Muscle of arm (tissue), 12 donors: ENCODE data around the gene GHRL. TPM values are rescaled to one million over a fixed set of nuclear protein-coding genes. Genes with fewer than 3 reads are reported as not detected.

Experiments
- DNase-seq: peaks from one replicate; pipeline ENCODE4 v3.0.0-alpha.2; 2013
- polyA plus RNA-seq, 12 donors: library from polyadenylated mRNA; unstranded; fragments of 120-200 nt; gene quantifications; one replicate each; pipeline ENCODE4 v1.2.1, GENCODE V29; 2013; ENCODE audit not compliant: insufficient read length in 12 of 12

GHRL gene
- polyA plus RNA-seq, 12 donors, result 0.27 to 1.8 (median 1.0) TPM; not detected in 2

DNA sequence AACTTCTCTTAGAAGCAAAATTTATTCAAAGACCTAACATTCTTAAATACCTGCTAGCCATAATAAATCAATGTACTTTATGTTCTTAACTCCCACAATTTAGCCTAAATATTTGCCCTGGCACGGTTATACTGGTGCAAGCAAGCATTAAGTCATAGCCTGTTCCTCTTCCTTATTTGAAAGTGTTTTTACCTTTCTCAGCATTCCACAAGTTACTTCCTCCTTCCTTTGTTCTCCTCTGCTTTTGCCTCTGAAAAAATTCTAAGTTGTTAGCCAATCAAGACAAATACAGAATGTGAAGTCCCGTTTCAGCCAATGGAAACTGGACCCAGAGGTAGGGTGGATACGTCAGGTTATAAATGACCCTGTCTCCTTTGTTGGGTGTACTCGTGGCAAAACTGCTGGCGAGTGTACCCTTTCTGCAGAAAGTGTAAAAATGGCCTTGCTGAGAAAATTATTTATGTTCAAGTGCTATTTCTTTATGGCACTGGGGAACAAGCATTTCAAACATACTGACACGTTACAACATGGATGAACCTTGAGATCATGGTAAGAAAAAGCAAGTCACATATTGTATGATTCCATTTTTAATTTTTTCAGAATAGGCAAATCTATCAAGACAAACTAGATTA is 47.5 kb downstream of the GHRL start:
- no peak for DNase-seq

DNA sequence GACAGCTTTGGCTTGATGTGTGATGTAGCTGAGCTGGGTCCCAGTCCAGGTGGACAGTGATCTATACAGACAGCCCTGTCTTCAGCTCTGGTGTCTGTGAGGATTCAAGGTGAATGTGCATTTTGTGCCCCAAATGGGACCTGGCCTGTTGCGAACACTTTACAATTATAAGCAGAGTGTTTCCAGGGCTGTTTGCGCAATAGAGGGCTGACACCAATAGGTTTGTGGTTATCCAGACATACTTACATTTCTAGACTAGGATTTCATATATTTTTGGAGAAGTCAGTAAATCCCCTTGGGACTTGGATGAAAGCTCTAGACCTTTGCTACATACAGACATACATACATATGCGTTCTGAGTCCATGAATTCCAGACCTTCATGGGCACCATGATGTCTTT is 48.7 kb downstream of the GHRL start:
- DNase-seq, result no peak

DNA sequence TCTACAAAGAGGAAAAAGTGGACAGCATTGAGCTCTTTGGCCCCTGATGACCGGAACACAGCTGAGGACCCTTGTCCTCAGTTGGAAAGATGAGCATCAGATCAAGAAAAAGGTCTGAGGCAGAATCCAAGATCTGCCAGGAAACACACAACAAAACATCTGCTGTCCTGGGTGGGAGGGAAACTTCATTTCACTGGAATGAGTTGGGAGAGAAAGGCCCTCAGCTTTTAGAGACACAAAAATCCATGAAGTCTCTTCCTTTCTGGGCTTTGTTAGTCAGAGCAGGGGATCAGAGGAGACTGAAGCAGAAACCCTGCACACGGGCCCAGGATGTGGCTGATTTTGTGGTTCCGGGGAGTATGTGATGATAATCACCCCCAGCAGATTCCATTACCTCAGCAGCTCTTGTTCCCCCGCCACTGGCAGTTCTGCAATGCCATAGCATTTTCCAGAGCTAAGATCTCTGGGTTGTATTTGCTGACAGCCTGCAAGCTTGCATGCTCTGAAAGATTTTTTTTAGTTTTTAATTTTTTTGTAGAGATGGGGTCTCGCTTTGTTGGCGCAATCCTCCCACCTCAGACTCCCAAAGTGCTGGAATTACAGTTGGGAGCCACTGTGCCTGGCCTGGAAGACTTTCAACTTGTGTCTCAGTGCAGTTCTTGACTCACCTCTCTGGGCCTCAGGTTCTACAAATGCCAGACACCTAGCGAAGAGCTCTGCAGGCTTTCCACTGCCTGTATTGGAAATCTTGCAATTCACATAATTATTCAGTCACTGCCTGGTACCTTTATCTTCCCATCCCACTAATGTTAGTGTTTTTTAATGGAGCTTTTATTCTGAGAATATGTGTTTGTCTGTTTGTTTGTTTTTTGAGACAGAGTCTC is 50.3 kb downstream of the GHRL start:
- DNase-seq, result no peak

DNA sequence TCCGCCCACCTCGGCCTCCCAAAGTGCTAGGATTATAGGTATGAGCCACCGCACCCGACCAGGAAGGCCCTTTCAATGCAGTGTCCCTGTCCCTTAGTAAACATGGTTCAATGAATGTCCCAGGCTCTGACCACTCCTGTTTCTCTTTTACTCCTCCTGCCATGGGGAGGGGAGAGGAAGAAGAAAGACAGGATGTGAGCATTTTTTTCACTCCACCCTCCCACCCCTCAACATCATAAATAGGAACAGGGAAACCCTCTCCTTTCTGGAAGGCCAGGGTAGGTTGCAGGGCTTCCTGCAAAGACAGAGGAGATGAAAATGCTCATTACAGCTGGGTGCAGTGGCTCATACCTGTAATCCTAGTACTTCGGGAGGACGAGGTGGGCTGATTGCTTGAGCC is 51.9 kb downstream of the GHRL start:
- no peak for DNase-seq

DNA sequence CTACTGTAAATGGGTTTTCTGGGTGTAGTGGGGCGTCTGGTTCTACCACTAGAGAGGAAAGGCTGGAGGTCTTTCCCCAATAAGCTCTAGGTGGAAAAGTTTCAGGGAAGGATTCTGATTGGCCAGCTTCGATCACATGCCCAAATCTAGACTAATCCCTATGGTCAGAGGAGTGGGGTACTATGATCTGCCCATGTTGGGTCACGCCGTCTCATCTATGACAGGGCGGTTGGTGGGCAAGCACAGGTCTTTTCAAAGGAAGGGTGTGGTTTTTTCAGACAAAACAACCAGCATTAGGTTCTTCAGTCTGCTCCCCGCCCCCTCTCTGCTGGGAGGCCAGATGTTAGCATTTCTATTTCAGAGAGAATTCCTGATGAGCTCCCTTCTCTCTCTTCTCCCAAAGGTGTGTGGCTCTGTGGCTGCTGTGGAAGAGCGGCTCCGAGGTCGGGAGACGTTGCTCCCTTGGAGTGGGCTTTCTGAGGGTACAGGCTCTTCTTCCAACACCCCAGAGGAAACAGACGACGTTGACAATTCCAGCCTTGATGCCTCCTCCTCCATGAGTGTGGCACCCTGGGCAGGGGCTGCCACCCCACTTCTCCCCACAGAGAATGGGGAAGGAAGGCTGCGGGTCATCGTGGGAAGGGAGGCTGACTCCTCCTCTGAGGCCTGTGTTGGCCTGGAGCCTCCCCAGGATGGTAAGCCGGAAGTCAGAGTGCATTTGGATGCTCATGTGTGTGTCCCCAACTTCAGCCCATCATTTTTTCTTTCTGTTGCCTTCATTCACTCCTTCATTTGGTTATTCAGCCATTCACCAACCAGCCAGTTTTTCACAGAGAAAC is 54.2 kb downstream of the GHRL start:
- DNase-seq, result no peak

Other genes with a start within 250 kb of the GHRL start
- under 1 TPM in 1 of 12 donors, not detected in 11; 0.56 TPM for gene FANCD2OS, start 184.7 kb downstream of the GHRL start, polyA plus RNA-seq
- 100 to 1,000 TPM in 11 of 12 donors, not detected in 1; 106 to 195 (median 145) TPM for gene BRK1, start 177.3 kb downstream of the GHRL start, polyA plus RNA-seq
- 10 to 100 TPM in 11 of 12 donors, not detected in 1; 42.0 to 57.4 (median 46.9) TPM for gene VHL, start 151.2 kb downstream of the GHRL start, polyA plus RNA-seq
- 1 to 10 TPM in 2 of 12 donors, under 1 TPM in 8, not detected in 2; 0.49 to 1.3 (median 0.78) TPM for gene IRAK2, start 128.0 kb downstream of the GHRL start, polyA plus RNA-seq
- 10 to 100 TPM in 11 of 12 donors, not detected in 1; 16.5 to 25.2 (median 21.1) TPM for gene TATDN2, start 44.5 kb downstream of the GHRL start, polyA plus RNA-seq
- gene SEC13, start 28.2 kb upstream of the GHRL start, polyA plus RNA-seq, result 100 to 1,000 TPM in 6 of 12 donors, 10 to 100 TPM in 5, not detected in 1; 92.1 to 130 (median 107) TPM
- 10 to 100 TPM in 1 of 12 donors, 1 to 10 TPM in 8, under 1 TPM in 1, not detected in 2; 0.85 to 11.8 (median 3.6) TPM for gene ATP2B2, start 212.6 kb upstream of the GHRL start, polyA plus RNA-seq